HepG2 (cell line): Measurements from ENCODE around the gene ABHD3. TPM values are rescaled to one million over a fixed set of nuclear protein-coding genes. Genes with fewer than 3 reads are reported as not detected.

ENCODE experiments used
- ADNP ChIP-seq: sonication (generic); formaldehyde crosslinking; IDR thresholded peaks from 2 replicates; pipeline ENCODE4 v1.4.0; 2020; ENCODE audit warnings: missing genetic modification reagents
- ATF7-NPFF ChIP-seq: sonication (generic); formaldehyde crosslinking; IDR thresholded peaks from 2 replicates; pipeline ENCODE4 v1.8.1; 2023; ENCODE audit warnings: mild to moderate bottlenecking, low read depth, missing genetic modification reagents, moderate library complexity
- CBX2 ChIP-seq, 2 experiments: fragments of 200-600 bp in 1 of 2; sonication (generic); formaldehyde crosslinking in 1 of 2; IDR thresholded peaks; 2 replicates each; pipeline versions ENCODE4 v1.7.0 to v1.8.1; 2018 to 2022; ENCODE audit warnings: low read depth in 2 of 2, low read length in 1 of 2, mild to moderate bottlenecking in 1 of 2, missing genetic modification reagents in 1 of 2
- CBX5 ChIP-seq: sonication (generic); formaldehyde crosslinking; IDR thresholded peaks from 2 replicates; pipeline ENCODE4 v1.4.0; 2020; ENCODE audit warnings: missing genetic modification reagents, borderline replicate concordance
- DMAP1 ChIP-seq: IDR thresholded peaks from 2 replicates; pipeline ENCODE4 v1.6.1; 2016
- ETV5 ChIP-seq: IDR thresholded peaks from 2 replicates; pipeline ENCODE4 v1.6.1; 2018; ENCODE audit warnings: missing biosample characterization, missing genetic modification reagents, inconsistent platforms, borderline replicate concordance
- FOXJ3 ChIP-seq: sonication (generic); formaldehyde crosslinking; IDR thresholded peaks from 2 replicates; pipeline ENCODE4 v1.4.0; 2020; ENCODE audit warnings: missing genetic modification reagents, mild to moderate bottlenecking, borderline replicate concordance
- HMGXB4 ChIP-seq, 2 experiments: sonication (generic) in 1 of 2; formaldehyde crosslinking in 1 of 2; IDR thresholded peaks; 2 replicates each; pipeline versions ENCODE4 v1.4.0 to v1.6.1; 2018 to 2020; ENCODE audit warnings: missing genetic modification reagents in 2 of 2, borderline replicate concordance in 1 of 2, low read depth in 1 of 2, mild to moderate bottlenecking in 1 of 2, missing biosample characterization in 1 of 2
- HOXA5 ChIP-seq: sonication (generic); formaldehyde crosslinking; IDR thresholded peaks from 2 replicates; pipeline ENCODE4 v1.4.0; 2020; ENCODE audit warnings: missing genetic modification reagents
- IKZF5 ChIP-seq: IDR thresholded peaks from 2 replicates; pipeline ENCODE4 v1.6.1; 2018; ENCODE audit warnings: missing genetic modification reagents, mild to moderate bottlenecking, missing compliant biosample characterization
- IRF2 ChIP-seq: IDR thresholded peaks from 2 replicates; pipeline ENCODE4 v1.6.1; 2018; ENCODE audit warnings: missing genetic modification reagents, missing compliant biosample characterization
- ISL2 ChIP-seq: sonication (generic); formaldehyde crosslinking; IDR thresholded peaks from 2 replicates; pipeline ENCODE4 v1.5.0; 2020; ENCODE audit warnings: missing genetic modification reagents
- KAT8 ChIP-seq: IDR thresholded peaks from 2 replicates; pipeline ENCODE4 v1.6.1; 2016; ENCODE audit warnings: missing genetic modification reagents, missing compliant biosample characterization
- MAFF ChIP-seq: IDR thresholded peaks from 2 replicates; pipeline ENCODE4 v1.6.1; 2011; ENCODE audit warnings: low read depth, low read length, improper control_type of control experiment
- MYC ChIP-seq: sonication (generic); formaldehyde crosslinking; IDR thresholded peaks from 2 replicates; pipeline ENCODE4 v1.9.0; 2021; ENCODE audit warnings: missing genetic modification reagents, borderline replicate concordance
- RFXAP ChIP-seq: sonication (generic); formaldehyde crosslinking; IDR thresholded peaks from 2 replicates; pipeline ENCODE4 v1.4.0; 2020; ENCODE audit warnings: missing genetic modification reagents, borderline replicate concordance
- RXRA ChIP-seq: sonication (generic); formaldehyde crosslinking; IDR thresholded peaks from 2 replicates; pipeline ENCODE4 v1.5.1; 2020; ENCODE audit warnings: missing genetic modification reagents
- TFE3 ChIP-seq: IDR thresholded peaks from 2 replicates; pipeline ENCODE4 v1.6.1; 2016
- ZNF281 ChIP-seq: sonication (generic); formaldehyde crosslinking; IDR thresholded peaks from 2 replicates; pipeline ENCODE4 v1.4.0; 2020; ENCODE audit warnings: missing genetic modification reagents, borderline replicate concordance
- polyA plus RNA-seq, 8 experiments: library from polyadenylated mRNA; depleted of rRNA in 3 of 8; stranded (reverse) in 7 of 8; unstranded in 1 of 8; fragments of >200 nt; fragmentation: Illumina TruSeq in 4 of 8; extraction: Trizol in 4 of 8; gene quantifications; 2 replicates each; pipeline versions ENCODE4 v1.2.1 to v1.2.3, GENCODE V29; 2011 to 2016; ENCODE audit warnings: low read depth in 4 of 8, missing spikeins in 1 of 8, mixed read lengths in 1 of 8; ENCODE audit not compliant: insufficient read depth in 1 of 8
- total RNA-seq, 5 experiments: library from RNA; depleted of rRNA; stranded (reverse); fragments of >200 nt; fragmentation: Illumina TruSeq; extraction: Trizol; gene quantifications; 2 replicates each; pipeline ENCODE4 v1.2.3, GENCODE V29; 2016; ENCODE audit warnings: low read depth in 1 of 5

Gene ABHD3
- total and polyA plus RNA-seq, 2 of the 13 experiments (the other 11 are each of a cell fraction or from before 2014, with no cell fraction given): 32.1 to 40.2 TPM

- TF ChIP-seq ADNP (CRISPR knock-in tag) (no peak), KAT8 (CRISPR knock-in tag) (peak; percentile 69), ETV5 (CRISPR knock-in tag) (peak; percentile 93), HOXA5 (CRISPR knock-in tag) (0 out of 2 replicates have a peak, but pooled peaks have one; percentile 63), TFE3 (no peak), CBX5 (CRISPR knock-in tag) (0 out of 2 replicates have a peak, but pooled peaks have one; percentile 18), ZNF281 (CRISPR knock-in tag) (peak; percentile 92), HMGXB4 (CRISPR knock-in tag; IDR thresholded peaks at IDR 0.05; ENCODE audit: borderline replicate concordance in 1 of 2, low read depth in 1 of 2) (0 out of 4 replicates have a peak, but pooled peaks of 1 of the 2 experiments have one; percentile 28), MYC (CRISPR knock-in tag) (0 out of 2 replicates have a peak, but pooled peaks have one; percentile 33), IKZF5 (CRISPR knock-in tag) (peak; percentile 47; the same call in 1 of the 2 replicates), CBX2 (IDR thresholded peaks at IDR 0.05; ENCODE audit: low read depth, low read length) (no peak), CBX2 (CRISPR knock-in tag; IDR thresholded peaks at IDR 0.05; ENCODE audit: low read depth) (no peak), ISL2 (CRISPR knock-in tag) (peak; percentile 36; the same call in 1 of the 2 replicates), FOXJ3 (CRISPR knock-in tag) (peak; percentile 54; the same call in 1 of the 2 replicates), RFXAP (no peak), RXRA (CRISPR knock-in tag) (peak; percentile 26; the same call in 1 of the 2 replicates), ATF7-NPFF (CRISPR knock-in tag) (0 out of 2 replicates have a peak, but pooled peaks have one; percentile 33), IRF2 (CRISPR knock-in tag) (peak; percentile 47; the same call in 1 of the 2 replicates), MAFF (peak; percentile 43; the same call in 1 of the 2 replicates), DMAP1 (CRISPR knock-in tag) (no peak)
Observed at GRCh38 chr18:21735452-21736015, 31.0 kb upstream of the ABHD3 start (continued).
